Testis (tissue), 3 donors: Measurements from ENCODE around the gene AKNA. TPM values are rescaled to one million over a fixed set of nuclear protein-coding genes. Genes with fewer than 3 reads are reported as not detected.

Experiments
- DNase-seq: peaks from one replicate; pipeline ENCODE4 v3.0.0-alpha.2; 2019
- H3K27ac ChIP-seq, 2 donors: fragments of 200-600 bp; sonication (generic); one replicate each; pipeline ENCODE4 v1.5.1; 2019
- H3K27me3 ChIP-seq: fragments of 200-600 bp; sonication (generic); one replicate; pipeline ENCODE4 v1.5.1; 2019
- H3K36me3 ChIP-seq: fragments of 200-600 bp; sonication (generic); one replicate; pipeline ENCODE4 v1.5.1; 2017; ENCODE audit warnings: low read depth; ENCODE audit errors: missing control alignments
- H3K4me1 ChIP-seq: fragments of 200-600 bp; sonication (generic); one replicate; pipeline ENCODE4 v1.5.1; 2019
- H3K4me3 ChIP-seq, 2 donors: fragments of 200-600 bp; sonication (generic); one replicate each; pipeline ENCODE4 v1.5.1; 2017 to 2019
- H3K9me3 ChIP-seq: fragments of 200-600 bp; sonication (generic); one replicate; pipeline ENCODE4 v1.5.1; 2017
- CTCF ChIP-seq, 3 experiments: fragments of 450-650 bp in 2 of 3; fragments of 200-600 bp in 1 of 3; sonication (generic) in 1 of 3; IDR thresholded peaks; one replicate each; pipeline ENCODE4 v1.5.1; 2016 to 2019; ENCODE audit warnings: antibody characterized with exemption in 3 of 3, mild to moderate bottlenecking in 2 of 3, moderate library complexity in 1 of 3
- POLR2A ChIP-seq: fragments of 450-650 bp; IDR thresholded peaks from one replicate; pipeline ENCODE4 v1.6.1; 2017; ENCODE audit warnings: antibody characterized with exemption, mild to moderate bottlenecking, moderate library complexity
- WGBS, 2 donors: methylation state at CpG; one replicate each; pipeline ENCODE4 v1.1.5; 2018; 5-methylcytosine and 5-hydroxymethylcytosine counted together
- intact Hi-C: fragments of 100-400 bp; cut with DNase I; formaldehyde crosslinking; loops from one replicate; pipeline ENCODE4 v1.15.1; 2023; ENCODE audit warnings: low total_unique reads
- polyA plus RNA-seq: library from polyadenylated mRNA; stranded (reverse); fragments of 350-450 nt; fragmentation: Illumina TruSeq; extraction: RNeasy Lipid Tissue Mini Kit (QIAGEN cat#74804); gene quantifications from one replicate; pipeline ENCODE4 v1.2.3, GENCODE V29; 2014; ENCODE audit warnings: low read depth, low replicate concordance; ENCODE audit not compliant: insufficient read depth
- total RNA-seq, 2 donors: library from RNA; depleted of rRNA; stranded (reverse); fragments of >200 nt; gene quantifications; one replicate each; pipeline ENCODE4 v1.2.3, GENCODE V29; 2016

Gene AKNA
- total and polyA plus RNA-seq, 3 donors from 2014 or later: 20.6 to 31.5 (median 21.2) TPM

GRCh38 chr9:114348261-114348905 is 39.4 kb downstream of the AKNA start:
- no peak for DNase-seq
- Histone ChIP-seq H3K36me3 (no peaks in the 10 kb centered on the region), H3K4me1 (no peaks in the 10 kb centered on the region), H3K27ac (no peak overlapping the region), H3K4me3 (no peak overlapping the region), H3K9me3 (no peaks in the 10 kb centered on the region), H3K27me3 (no peaks in the 10 kb centered on the region)
- no peak for TF ChIP-seq CTCF (IDR thresholded peaks at IDR 0.05)
- TF ChIP-seq POLR2A: no peak
- 82 to 85% methylated on average over 8 to 12 of the region's 12 CpGs for WGBS, 2 donors
- intact Hi-C loops: no loop called here

GRCh38 chr9:114347675-114348074 is 40.1 kb downstream of the AKNA start:
- 79 to 88% methylated on average over 15 of the region's 15 CpGs for WGBS, 2 donors
- intact Hi-C loops: no loop called here
- DNase-seq: no peak
- Histone ChIP-seq H3K27ac (no peak overlapping the region), H3K36me3 (no peaks in the 10 kb centered on the region), H3K9me3 (no peaks in the 10 kb centered on the region), H3K4me1 (no peaks in the 10 kb centered on the region), H3K4me3 (no peak overlapping the region), H3K27me3 (no peaks in the 10 kb centered on the region)
- TF ChIP-seq POLR2A (no peak), CTCF (IDR thresholded peaks at IDR 0.05) (no peak)

GRCh38 chr9:114346146-114346545 is 41.6 kb downstream of the AKNA start:
- no peaks in the 10 kb centered on the region for H3K4me1 ChIP-seq
- no peak overlapping the region for H3K4me3 ChIP-seq
- TF ChIP-seq POLR2A (no peak), CTCF (IDR thresholded peaks at IDR 0.05) (no peak)
- H3K9me3 ChIP-seq: no peaks in the 10 kb centered on the region
- WGBS, 2 donors: 69 to 74% methylated on average over 10 to 11 of the region's 11 CpGs
- H3K36me3 ChIP-seq: no peaks in the 10 kb centered on the region
- intact Hi-C loops: no loop called here
- no peak for DNase-seq
- H3K27me3 ChIP-seq: no peaks in the 10 kb centered on the region
- no peak overlapping the region for H3K27ac ChIP-seq

GRCh38 chr9:114345493-114346065 is 42.2 kb downstream of the AKNA start:
- intact Hi-C loops: no loop called here
- H3K27me3 ChIP-seq: no peaks in the 10 kb centered on the region
- WGBS, 2 donors: 94 to 98% methylated on average over 7 of the region's 7 CpGs
- H3K4me3 ChIP-seq: no peak overlapping the region
- H3K9me3 ChIP-seq: no peaks in the 10 kb centered on the region
- DNase-seq: no peak
- no peaks in the 10 kb centered on the region for H3K36me3 ChIP-seq
- H3K4me1 ChIP-seq: no peaks in the 10 kb centered on the region
- TF ChIP-seq CTCF (IDR thresholded peaks at IDR 0.05) (no peak), POLR2A (no peak)
- H3K27ac ChIP-seq: no peak overlapping the region

GRCh38 chr9:114344692-114345091 is 43.1 kb downstream of the AKNA start:
- intact Hi-C loops: no loop called here

More at GRCh38 chr9:114344692-114345091, 43.1 kb downstream of the AKNA start:
- Histone ChIP-seq H3K36me3 (no peaks in the 10 kb centered on the region), H3K4me1 (no peaks in the 10 kb centered on the region), H3K27me3 (no peaks in the 10 kb centered on the region), H3K9me3 (no peaks in the 10 kb centered on the region), H3K27ac (no peak overlapping the region), H3K4me3 (no peak overlapping the region)
- no peak for DNase-seq
- 35 to 48% methylated on average over 3 of the region's 3 CpGs for WGBS, 2 donors
- TF ChIP-seq CTCF (IDR thresholded peaks at IDR 0.05) (no peak), POLR2A (no peak)
